ENCODE data around the gene AURKA. TPM values are rescaled to one million over a fixed set of nuclear protein-coding genes. Genes with fewer than 3 reads are reported as not detected.

Gene AURKA
- total RNA-seq, 2 experiments from 2014 or later, result 97.5 to 100 TPM

DNA sequence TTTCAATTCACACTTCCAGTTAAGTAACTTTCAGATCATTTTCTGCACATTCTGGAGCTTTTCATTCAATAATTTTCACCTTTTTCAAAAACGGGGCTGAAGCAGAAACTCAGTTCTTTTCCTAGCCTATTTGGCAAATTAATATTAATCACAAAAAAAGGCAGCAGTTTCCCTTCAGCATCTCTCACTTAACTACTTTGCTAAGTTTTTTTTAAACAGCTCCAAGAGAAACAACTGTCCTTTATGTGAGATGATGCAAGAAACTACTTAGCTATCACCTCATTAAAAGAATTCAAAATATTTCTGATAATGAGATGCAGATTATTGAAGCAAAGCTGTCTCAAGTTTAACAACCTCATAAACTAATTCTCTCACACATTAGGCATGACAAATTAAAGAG, 31.9 kb upstream of the AURKA start:
- no peak overlapping the region for H3K27ac Mint-ChIP-seq
- ATAC-seq, result no peak
- CTCF ChIA-PET, result interaction anchor here (1.1 to 3.8 kb wide), 6 partner anchors 8 to 31 kb away, joined by 3 to 17 read pairs (median 4); partner anchors contain the start of genes AURKA, CASS4 and CSTF1

DNA sequence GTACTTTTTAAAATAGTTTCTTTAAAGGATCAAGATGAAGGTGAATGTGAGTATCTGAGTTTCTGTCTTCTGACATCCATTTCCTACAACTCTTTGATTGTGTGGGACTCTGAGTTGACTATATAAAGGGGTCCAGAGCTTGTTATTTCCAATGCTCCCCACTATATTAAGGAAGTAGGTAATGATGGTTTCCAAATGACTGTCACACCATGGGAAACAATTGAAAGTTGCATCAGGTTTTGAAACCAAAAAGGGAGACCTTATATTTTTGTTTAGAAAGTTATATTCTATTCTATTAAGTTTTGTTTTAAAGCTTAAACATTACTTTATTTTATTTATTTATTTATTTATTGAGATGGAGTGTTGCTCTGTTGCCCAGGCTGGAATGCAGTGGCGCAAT, 31.2 kb upstream of the AURKA start:
- ATAC-seq, result no peak
- H3K4me3 Mint-ChIP-seq, result no peak overlapping the region
- intact Hi-C loops (cut with micrococcal nuclease), result no loop called here

More for the DNA sequence above, 31.9 kb upstream of the AURKA start:
- TF ChIP-seq, protein P1, sequence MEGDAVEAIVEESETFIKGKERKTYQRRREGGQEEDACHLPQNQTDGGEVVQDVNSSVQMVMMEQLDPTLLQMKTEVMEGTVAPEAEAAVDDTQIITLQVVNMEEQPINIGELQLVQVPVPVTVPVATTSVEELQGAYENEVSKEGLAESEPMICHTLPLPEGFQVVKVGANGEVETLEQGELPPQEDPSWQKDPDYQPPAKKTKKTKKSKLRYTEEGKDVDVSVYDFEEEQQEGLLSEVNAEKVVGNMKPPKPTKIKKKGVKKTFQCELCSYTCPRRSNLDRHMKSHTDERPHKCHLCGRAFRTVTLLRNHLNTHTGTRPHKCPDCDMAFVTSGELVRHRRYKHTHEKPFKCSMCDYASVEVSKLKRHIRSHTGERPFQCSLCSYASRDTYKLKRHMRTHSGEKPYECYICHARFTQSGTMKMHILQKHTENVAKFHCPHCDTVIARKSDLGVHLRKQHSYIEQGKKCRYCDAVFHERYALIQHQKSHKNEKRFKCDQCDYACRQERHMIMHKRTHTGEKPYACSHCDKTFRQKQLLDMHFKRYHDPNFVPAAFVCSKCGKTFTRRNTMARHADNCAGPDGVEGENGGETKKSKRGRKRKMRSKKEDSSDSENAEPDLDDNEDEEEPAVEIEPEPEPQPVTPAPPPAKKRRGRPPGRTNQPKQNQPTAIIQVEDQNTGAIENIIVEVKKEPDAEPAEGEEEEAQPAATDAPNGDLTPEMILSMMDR (IDR thresholded peaks at IDR 0.05), result no peak
- H3K27me3 Mint-ChIP-seq, result no peaks in the 10 kb centered on the region
- POLR2A ChIA-PET, result interaction anchor here (0.8 to 4.0 kb wide), 2 partner anchors 11 to 16 kb away, joined by 3 to 16 read pairs; partner anchors contain the start of gene CASS4
- peaks cover 74% of the 10 kb centered on the region for H3K4me1 Mint-ChIP-seq (ENCODE audit: low read depth)
- no peaks in the 10 kb centered on the region for H3K9me3 Mint-ChIP-seq
- intact Hi-C loops (cut with micrococcal nuclease), result no loop called here
- peaks cover 9% of the 10 kb centered on the region for H3K36me3 Mint-ChIP-seq (ENCODE audit: low read depth)
- no peak for DNase-seq
- H3K4me3 Mint-ChIP-seq, result no peak overlapping the region

DNA sequence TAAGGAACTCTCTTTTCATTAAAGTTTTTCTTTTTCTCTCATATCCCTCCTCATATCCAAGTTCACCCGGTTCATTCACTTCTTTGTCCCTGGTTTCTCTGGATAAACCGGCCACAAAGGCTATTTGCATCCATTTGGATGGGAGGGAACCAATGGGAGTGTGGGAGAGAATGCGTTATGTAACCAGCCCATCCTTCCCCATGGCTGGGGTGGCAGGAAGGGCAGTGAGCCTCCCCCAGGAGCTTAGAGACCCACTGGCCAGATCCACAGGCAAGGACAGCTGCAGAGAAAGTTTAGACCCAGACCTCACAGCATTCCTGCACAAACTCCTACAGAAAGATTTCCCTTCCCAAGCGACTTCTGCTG, 30.8 kb upstream of the AURKA start:
- ChIA-PET CTCF (interaction anchor here (1.2 to 3.8 kb wide), 4 partner anchors 10 to 17 kb away, joined by 3 to 17 read pairs (median 4); partner anchors contain the start of gene CASS4), POLR2A (interaction anchor here (0.9 to 4.0 kb wide), 2 partner anchors 10 to 14 kb away, joined by 4 to 16 read pairs; partner anchors contain the start of gene CASS4)
- DNase-seq, result no peak
- Mint-ChIP-seq H3K27ac (peak overlapping the region; percentile 76), H3K27me3 (no peaks in the 10 kb centered on the region), H3K9me3 (no peaks in the 10 kb centered on the region), H3K4me1 (ENCODE audit: low read depth) (peaks cover 74% of the 10 kb centered on the region), H3K4me3 (no peak overlapping the region), H3K36me3 (ENCODE audit: low read depth) (peaks cover 14% of the 10 kb centered on the region)
- intact Hi-C loops (cut with micrococcal nuclease), result no loop called here
- TF ChIP-seq, protein P1 (IDR thresholded peaks at IDR 0.05), result no peak
- no peak for ATAC-seq

More for the DNA sequence above, 31.2 kb upstream of the AURKA start:
- CTCF ChIA-PET, result interaction anchor here (1.3 to 3.8 kb wide), 4 partner anchors 11 to 17 kb away, joined by 4 to 17 read pairs (median 5); partner anchors contain the start of gene CASS4
- TF ChIP-seq, protein P1 (IDR thresholded peaks at IDR 0.05), result no peak
- Mint-ChIP-seq H3K4me1 (ENCODE audit: low read depth) (peaks cover 74% of the 10 kb centered on the region), H3K27ac (peak overlapping the region; percentile 76), H3K9me3 (no peaks in the 10 kb centered on the region), H3K27me3 (no peaks in the 10 kb centered on the region), H3K36me3 (ENCODE audit: low read depth) (peaks cover 10% of the 10 kb centered on the region)
- POLR2A ChIA-PET, result interaction anchor here (4.0 kb wide), 1 partner anchor 10 kb away, joined by 16 read pairs; the partner anchor contains the start of gene CASS4
- no peak for DNase-seq

DNA sequence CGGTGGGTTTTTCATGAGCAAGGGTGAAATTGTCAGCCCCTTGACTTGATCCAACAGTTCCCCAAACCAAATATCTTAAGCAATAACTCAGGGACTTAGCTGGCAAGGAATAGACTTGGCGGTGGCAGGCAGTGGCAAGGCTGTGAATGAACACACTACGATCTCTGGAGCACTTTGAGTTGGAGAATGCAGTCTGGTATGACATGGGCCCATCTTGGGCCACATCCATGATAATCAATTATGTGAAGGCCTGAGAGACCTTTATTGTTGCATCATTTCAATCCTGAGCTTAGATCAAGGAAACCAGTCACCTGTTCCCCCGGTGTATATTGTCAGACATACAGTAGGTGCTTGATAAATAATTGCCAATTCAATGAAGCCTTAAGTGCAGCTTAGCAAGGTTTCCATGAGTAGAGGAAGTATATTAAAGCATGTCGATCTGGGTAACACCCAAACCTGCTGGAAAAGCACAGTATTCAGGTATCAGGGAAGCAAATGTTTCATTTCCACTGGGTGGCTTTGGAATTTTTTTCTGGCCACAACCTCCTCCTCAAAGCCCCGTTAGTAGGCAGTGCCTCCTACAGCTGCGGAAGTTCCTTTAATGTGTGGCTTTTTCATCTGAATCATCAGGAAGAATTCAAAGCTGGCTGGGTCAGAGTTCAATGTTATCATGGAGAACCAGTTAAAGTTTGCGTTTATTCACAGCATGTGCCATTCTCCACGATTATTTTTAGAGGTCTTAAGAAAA, 30.2 kb upstream of the AURKA start:
- TF ChIP-seq, protein P1 (IDR thresholded peaks at IDR 0.05), result no peak
- ChIA-PET CTCF (interaction anchor here (1.2 to 3.8 kb wide), 3 partner anchors 10 to 21 kb away, joined by 3 to 17 read pairs (median 4); partner anchors contain the start of gene CASS4), POLR2A (interaction anchor here (0.9 kb wide), 2 partner anchors 10 to 15 kb away, joined by 3 to 4 read pairs; no protein-coding TSS in a partner anchor)
- H3K27ac Mint-ChIP-seq, result peak overlapping the region; percentile 76
- H3K9me3 Mint-ChIP-seq, result no peaks in the 10 kb centered on the region
- H3K4me1 Mint-ChIP-seq (ENCODE audit: low read depth), result peaks cover 74% of the 10 kb centered on the region
- ATAC-seq, result no peak
- peaks cover 19% of the 10 kb centered on the region for H3K36me3 Mint-ChIP-seq (ENCODE audit: low read depth)
- intact Hi-C loops (cut with micrococcal nuclease), result no loop called here
- H3K4me3 Mint-ChIP-seq, result peak overlapping the region; percentile 1
- DNase-seq, result no peak
- no peaks in the 10 kb centered on the region for H3K27me3 Mint-ChIP-seq
